Measurements from ENCODE around the gene IGFLR1. TPM values are rescaled to one million over a fixed set of nuclear protein-coding genes. Genes with fewer than 3 reads are reported as not detected.
A peak's percentile ranks its signal among the peaks of the same experiment; 100 is the strongest.

IGFLR1 gene
- total and polyA plus RNA-seq, 9 of the 15 experiments (the other 6 are each of a cell fraction or from before 2014, with no cell fraction given), result 1.0 to 14.3 (median 4.6) TPM

DNA sequence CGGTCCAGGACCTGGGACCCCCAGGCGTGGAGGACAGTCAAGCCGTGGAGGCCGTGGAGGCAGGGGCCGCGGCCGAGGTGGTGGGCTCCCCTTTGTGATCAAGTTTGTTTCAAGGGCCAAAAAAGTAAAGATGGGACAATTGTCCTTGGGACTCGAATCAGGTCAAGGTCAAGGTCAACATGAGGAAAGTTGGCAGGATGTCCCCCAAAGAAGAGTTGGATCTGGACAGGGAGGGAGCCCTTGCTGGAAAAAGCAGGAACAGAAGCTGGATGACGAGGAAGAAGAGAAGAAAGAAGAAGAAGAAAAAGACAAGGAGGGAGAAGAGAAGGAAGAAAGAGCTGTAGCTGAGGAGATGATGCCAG is 22.1 kb downstream of the IGFLR1 start:
- POLR2A ChIA-PET, result interaction anchor here (0.7 to 1.2 kb wide), 2 partner anchors 17 to 28 kb away, joined by 3 to 5 read pairs; partner anchors contain the start of gene LIN37
- no peak for FAIRE-seq

DNA sequence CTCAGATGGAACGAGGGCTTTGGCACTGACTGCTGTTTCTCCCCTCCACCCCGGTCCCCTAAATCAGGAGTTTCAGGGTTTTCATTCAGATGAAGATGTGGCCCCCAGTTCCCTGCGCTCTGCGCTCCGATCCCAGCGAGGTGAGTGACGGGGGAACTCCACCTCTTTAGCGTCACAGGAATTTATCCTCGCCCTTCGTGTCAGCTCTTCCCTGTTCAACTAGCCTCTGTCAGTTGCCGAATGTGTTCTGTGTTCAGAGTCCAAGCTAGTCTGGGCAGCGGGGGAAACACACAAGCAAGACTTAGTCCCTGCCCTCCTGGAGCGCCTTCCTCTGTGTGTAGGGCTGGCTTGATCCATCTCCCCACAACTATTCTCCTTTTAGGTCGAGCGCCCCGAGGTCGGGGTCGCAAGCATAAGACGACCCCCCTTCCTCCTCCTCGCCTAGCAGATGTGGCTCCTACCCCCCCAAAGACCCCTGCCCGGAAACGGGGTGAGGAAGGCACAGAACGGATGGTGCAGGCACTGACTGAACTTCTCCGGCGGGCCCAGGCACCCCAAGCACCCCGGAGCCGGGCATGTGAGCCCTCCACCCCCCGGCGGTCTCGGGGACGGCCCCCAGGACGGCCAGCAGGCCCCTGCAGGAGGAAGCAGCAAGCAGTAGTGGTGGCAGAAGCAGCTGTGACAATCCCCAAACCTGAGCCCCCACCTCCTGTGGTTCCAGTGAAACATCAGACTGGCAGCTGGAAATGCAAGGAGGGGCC is 22.7 kb downstream of the IGFLR1 start:
- intact Hi-C loops (cut with micrococcal nuclease), result no loop called here
- H3K4me1 ChIP-seq (replicated peaks in 1 of 2; ENCODE audit: control insufficient read depth in 2 of 2, insufficient read depth in 2 of 2, low read length in 2 of 2), result peaks cover 14 to 57% of the 10 kb centered on the region in 2 experiments
- H3K27ac ChIP-seq (ENCODE audit: extremely low read depth, low read depth, low read length), result peak overlapping the region; percentile 44; the same call in 1 of the 3 replicates
- WGBS (ENCODE audit: insufficient coverage, low coverage, missing lambda C conversion rate), result 88% methylated on average over 24 of the region's 32 CpGs
- no peaks in the 10 kb centered on the region for H3K9me3 ChIP-seq (replicated peaks; ENCODE audit: control insufficient read depth, insufficient read depth, low read depth, low read length)
- H3K4me2 ChIP-seq (ENCODE audit: insufficient read depth, low read length), result peak overlapping the region; percentile 90
- no TSS peak for BruUV-seq (replicated peaks)
- POLR2A ChIA-PET, result interaction anchor here (1.2 to 1.9 kb wide), 3 partner anchors 9 to 404 kb away, joined by 3 to 12 read pairs (median 5); no protein-coding TSS in a partner anchor
- no peak overlapping the region for H2AFZ ChIP-seq (ENCODE audit: low read depth, low read length)
- H3K9me1 ChIP-seq (ENCODE audit: control insufficient read depth, insufficient read depth, low read length), result no peaks in the 10 kb centered on the region
- peak overlapping the region; percentile 96 for H3K4me3 ChIP-seq
- peaks cover 33% of the 10 kb centered on the region for H3K79me2 ChIP-seq (ENCODE audit: control insufficient read depth, insufficient read depth, low read length)
- in situ Hi-C loops (cut with MboI), result no loop called here
- H3K36me3 ChIP-seq (ENCODE audit: control insufficient read depth, insufficient read depth, low read length), result peaks cover 51% of the 10 kb centered on the region; the same call in 2 of the 3 replicates
- 0 out of 2 replicates have a peak, but pooled peaks cover 11% of the 10 kb centered on the region for H4K20me1 ChIP-seq (replicated peaks; ENCODE audit: control insufficient read depth, insufficient read depth, low read length)
- H3K27me3 ChIP-seq (ENCODE audit: control insufficient read depth in 2 of 2, insufficient read depth in 2 of 2, low read length in 2 of 2), result peaks cover 0 to 2% of the 10 kb centered on the region in 2 experiments; a peak in 2 of 5 replicates
- no peak for FAIRE-seq
- peak overlapping the region; percentile 85 to 98 for H3K9ac ChIP-seq (ENCODE audit: insufficient read depth in 1 of 2, low read depth in 2 of 2, low read length in 2 of 2)
- CTCF ChIA-PET (ENCODE audit: low intra/inter-chr PET ratio), result no interaction called here
- ATAC-seq, result no peak
- no peak for DNase-seq (ENCODE audit: extremely low read depth in 1 of 4, low spot score in 3 of 4)
- TF ChIP-seq ZNF224 (CRISPR knock-in tag; IDR thresholded peaks at IDR 0.05) (no peak), NR2C1 (IDR thresholded peaks at IDR 0.05) (no peak), NR2C1 (tag; IDR thresholded peaks at IDR 0.05) (no peak), KLF10 (CRISPR knock-in tag; IDR thresholded peaks at IDR 0.05) (no peak), RBFOX2 (IDR thresholded peaks at IDR 0.05; ENCODE audit: low read depth, low read length) (peak; percentile 64), POLR2G (IDR thresholded peaks at IDR 0.05; ENCODE audit: low read depth, low read length) (0 out of 2 replicates have a peak, but pooled peaks have one; percentile 37), L3MBTL2 (IDR thresholded peaks at IDR 0.05) (no peak), KDM5B (IDR thresholded peaks at IDR 0.05; ENCODE audit: insufficient replicate concordance, low read depth, low read length) (no peak), CHD4 (IDR thresholded peaks at IDR 0.05; ENCODE audit: insufficient read depth, insufficient replicate concordance, low read depth, low read length, poor library complexity, severe bottlenecking) (no peak)
- TF ChIP-seq, protein P1, sequence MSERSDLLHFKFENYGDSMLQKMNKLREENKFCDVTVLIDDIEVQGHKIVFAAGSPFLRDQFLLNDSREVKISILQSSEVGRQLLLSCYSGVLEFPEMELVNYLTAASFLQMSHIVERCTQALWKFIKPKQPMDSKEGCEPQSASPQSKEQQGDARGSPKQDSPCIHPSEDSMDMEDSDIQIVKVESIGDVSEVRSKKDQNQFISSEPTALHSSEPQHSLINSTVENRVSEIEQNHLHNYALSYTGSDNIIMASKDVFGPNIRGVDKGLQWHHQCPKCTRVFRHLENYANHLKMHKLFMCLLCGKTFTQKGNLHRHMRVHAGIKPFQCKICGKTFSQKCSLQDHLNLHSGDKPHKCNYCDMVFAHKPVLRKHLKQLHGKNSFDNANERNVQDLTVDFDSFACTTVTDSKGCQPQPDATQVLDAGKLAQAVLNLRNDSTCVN (CRISPR knock-in tag; IDR thresholded peaks at IDR 0.05), result no peak
- TF ChIP-seq, protein P2, sequence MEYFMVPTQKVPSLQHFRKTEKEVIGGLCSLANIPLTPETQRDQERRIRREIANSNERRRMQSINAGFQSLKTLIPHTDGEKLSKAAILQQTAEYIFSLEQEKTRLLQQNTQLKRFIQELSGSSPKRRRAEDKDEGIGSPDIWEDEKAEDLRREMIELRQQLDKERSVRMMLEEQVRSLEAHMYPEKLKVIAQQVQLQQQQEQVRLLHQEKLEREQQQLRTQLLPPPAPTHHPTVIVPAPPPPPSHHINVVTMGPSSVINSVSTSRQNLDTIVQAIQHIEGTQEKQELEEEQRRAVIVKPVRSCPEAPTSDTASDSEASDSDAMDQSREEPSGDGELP (CRISPR knock-in tag; IDR thresholded peaks at IDR 0.05; ENCODE audit: borderline replicate concordance), result 0 out of 2 replicates have a peak, but pooled peaks have one; percentile 16

More for the DNA sequence above, 22.1 kb downstream of the IGFLR1 start:
- Histone ChIP-seq H3K36me3 (ENCODE audit: control insufficient read depth, insufficient read depth, low read length) (peaks cover 56% of the 10 kb centered on the region; the same call in 2 of the 3 replicates), H3K9me3 (replicated peaks; ENCODE audit: control insufficient read depth, insufficient read depth, low read depth, low read length) (no peaks in the 10 kb centered on the region), H3K27ac (ENCODE audit: extremely low read depth, low read depth, low read length) (no peak overlapping the region), H3K4me2 (ENCODE audit: insufficient read depth, low read length) (no peak overlapping the region), H3K79me2 (ENCODE audit: control insufficient read depth, insufficient read depth, low read length) (peaks cover 33% of the 10 kb centered on the region), H3K9ac (ENCODE audit: insufficient read depth in 1 of 2, low read depth in 2 of 2, low read length in 2 of 2) (no peak overlapping the region; a peak in 1 of 4 replicates), H2AFZ (ENCODE audit: low read depth, low read length) (no peak overlapping the region), H3K4me1 (replicated peaks in 1 of 2; ENCODE audit: control insufficient read depth in 2 of 2, insufficient read depth in 2 of 2, low read length in 2 of 2) (peaks cover 14 to 53% of the 10 kb centered on the region in 2 experiments), H4K20me1 (replicated peaks; ENCODE audit: control insufficient read depth, insufficient read depth, low read length) (0 out of 2 replicates have a peak, but pooled peaks cover 11% of the 10 kb centered on the region), H3K4me3 (no peak overlapping the region), H3K27me3 (ENCODE audit: control insufficient read depth in 2 of 2, insufficient read depth in 2 of 2, low read length in 2 of 2) (no peaks in the 10 kb centered on the region), H3K9me1 (ENCODE audit: control insufficient read depth, insufficient read depth, low read length) (no peaks in the 10 kb centered on the region)
- TF ChIP-seq DMBX1 (CRISPR knock-in tag; IDR thresholded peaks at IDR 0.05; ENCODE audit: borderline replicate concordance) (no peak), ESRRA (IDR thresholded peaks at IDR 0.05; ENCODE audit: borderline replicate concordance, low read depth) (peak; percentile 73)
- CTCF ChIA-PET (ENCODE audit: low intra/inter-chr PET ratio), result no interaction called here
- intact Hi-C loops (cut with micrococcal nuclease), result no loop called here
- in situ Hi-C loops (cut with MboI), result no loop called here
- no peak for ATAC-seq
- WGBS (ENCODE audit: insufficient coverage, low coverage, missing lambda C conversion rate), result 99% methylated on average over 9 of the region's 9 CpGs
- BruUV-seq (replicated peaks), result no TSS peak
- no peak for DNase-seq (ENCODE audit: extremely low read depth in 1 of 4, low spot score in 3 of 4)
